Effector CD4-positive, alpha-beta T cell (primary cell): ENCODE measurements around the gene SSPN.

ENCODE experiments used
- DNase-seq: peaks from one replicate; pipeline ENCODE4 v3.0.0-alpha.2; 2020

SSPN gene

GRCh38 chr12:26187014-26187798 lies 8.2 kb upstream of the SSPN start:
- DNase-seq, result no peak

GRCh38 chr12:26188127-26188526 lies 7.2 kb upstream of the SSPN start:
- no peak for DNase-seq

- no peak for DNase-seq
Measured at GRCh38 chr12:26188641-26189040, 6.7 kb upstream of the SSPN start.

- no peak for DNase-seq
Measured at GRCh38 chr12:26192142-26192541, 3.2 kb upstream of the SSPN start.

GRCh38 chr12:26193539-26193938 lies 1.8 kb upstream of the SSPN start:
- DNase-seq, result no peak

- no peak for DNase-seq
Measured at GRCh38 chr12:26195641-26196420, 458 bp downstream of the SSPN start.

GRCh38 chr12:26196421-26196716 lies 996 bp downstream of the SSPN start:
- no peak for DNase-seq

GRCh38 chr12:26197832-26198231 lies 2.5 kb downstream of the SSPN start:
- no peak for DNase-seq

GRCh38 chr12:26198742-26199141 lies 3.4 kb downstream of the SSPN start:
- DNase-seq, result no peak

- DNase-seq, result no peak
Measured at GRCh38 chr12:26203167-26203780, 7.9 kb downstream of the SSPN start.

- DNase-seq, result no peak
Measured at GRCh38 chr12:26204612-26205289, 9.4 kb downstream of the SSPN start.

GRCh38 chr12:26205298-26205697 lies 9.9 kb downstream of the SSPN start:
- DNase-seq, result no peak

GRCh38 chr12:26205941-26206340 lies 10.6 kb downstream of the SSPN start:
- DNase-seq, result no peak

GRCh38 chr12:26211331-26211730 lies 16.0 kb downstream of the SSPN start:
- DNase-seq, result no peak

- no peak for DNase-seq
Measured at GRCh38 chr12:26212396-26212795, 17.0 kb downstream of the SSPN start.

GRCh38 chr12:26212988-26213387 lies 17.6 kb downstream of the SSPN start:
- no peak for DNase-seq

GRCh38 chr12:26214121-26214520 lies 18.7 kb downstream of the SSPN start:
- DNase-seq, result no peak

- DNase-seq, result no peak
Measured at GRCh38 chr12:26219736-26220135, 24.4 kb downstream of the SSPN start.

- DNase-seq, result no peak
Measured at GRCh38 chr12:26224657-26225056, 29.3 kb downstream of the SSPN start.

- DNase-seq, result no peak
Measured at GRCh38 chr12:26226122-26226521, 30.7 kb downstream of the SSPN start.

GRCh38 chr12:26226629-26227360 lies 31.4 kb downstream of the SSPN start:
- no peak for DNase-seq

GRCh38 chr12:26227361-26227745 lies 32.0 kb downstream of the SSPN start:
- no peak for DNase-seq

- no peak for DNase-seq
Measured at GRCh38 chr12:26229910-26230309, 34.5 kb downstream of the SSPN start.
